Liver (tissue), 9 donors: ENCODE measurements around the gene PTPRS. TPM values are rescaled to one million over a fixed set of nuclear protein-coding genes. Genes with fewer than 3 reads are reported as not detected.

Experiments
- DNase-seq: peaks from one replicate; pipeline ENCODE4 v3.0.0-alpha.2; 2017; ENCODE audit warnings: low spot score
- H3K27ac ChIP-seq, 2 donors: one replicate each; pipeline ENCODE4 v1.7.0; 2013; ENCODE audit warnings: inconsistent platforms in 2 of 2, low read length in 2 of 2, control low read depth in 1 of 2, low read depth in 1 of 2, mild to moderate bottlenecking in 1 of 2
- H3K27me3 ChIP-seq, 4 donors: one replicate each; pipeline versions ENCODE4 v1.6.1 to v1.7.0; 2013; ENCODE audit warnings: low read length in 3 of 4, inconsistent platforms in 1 of 4, mild to moderate bottlenecking in 1 of 4, moderate library complexity in 1 of 4; ENCODE audit not compliant: control insufficient read depth in 4 of 4, insufficient read depth in 4 of 4
- H3K36me3 ChIP-seq, 4 donors: one replicate each; pipeline versions ENCODE4 v1.6.1 to v1.7.0; 2013; ENCODE audit warnings: low read length in 3 of 4, mild to moderate bottlenecking in 3 of 4, low read depth in 1 of 4, moderate library complexity in 1 of 4; ENCODE audit not compliant: control insufficient read depth in 4 of 4, insufficient read depth in 3 of 4
- H3K4me1 ChIP-seq, 4 donors: one replicate each; pipeline versions ENCODE4 v1.6.1 to v1.7.0; 2013; ENCODE audit warnings: low read length in 3 of 4, mild to moderate bottlenecking in 3 of 4, moderate library complexity in 1 of 4; ENCODE audit not compliant: control insufficient read depth in 4 of 4, insufficient read depth in 4 of 4
- H3K4me3 ChIP-seq, 3 donors: one replicate each; pipeline versions ENCODE4 v1.6.1 to v1.7.0; 2013; ENCODE audit warnings: low read length in 3 of 3, control low read depth in 1 of 3, low read depth in 1 of 3, mild to moderate bottlenecking in 1 of 3
- H3K9ac ChIP-seq, 2 donors: one replicate each; pipeline ENCODE4 v1.7.0; 2013; ENCODE audit warnings: low read length in 2 of 2, mild to moderate bottlenecking in 2 of 2, moderate library complexity in 2 of 2, control low read depth in 1 of 2, low read depth in 1 of 2
- H3K9me3 ChIP-seq, 4 donors: one replicate each; pipeline versions ENCODE4 v1.6.1 to v1.7.0; 2013; ENCODE audit warnings: low read length in 3 of 4; ENCODE audit not compliant: control insufficient read depth in 4 of 4
- ATF3 ChIP-seq: IDR thresholded peaks from 2 replicates; pipeline ENCODE4 v1.6.1; 2016; ENCODE audit warnings: antibody characterized with exemption
- EGR1 ChIP-seq, 2 donors: IDR thresholded peaks; 2 replicates each; pipeline ENCODE4 v1.6.1; 2016 to 2018; ENCODE audit warnings: antibody characterized with exemption in 2 of 2, low read depth in 2 of 2
- FOXA2 ChIP-seq: IDR thresholded peaks from 2 replicates; pipeline ENCODE4 v1.6.1; 2016; ENCODE audit warnings: antibody characterized with exemption
- GABPA ChIP-seq, 2 donors: IDR thresholded peaks in 1 of 2; conservative IDR thresholded peaks in 1 of 2; 2 replicates each; pipeline ENCODE4 v1.6.1; 2016; ENCODE audit warnings: antibody characterized with exemption in 2 of 2, mild to moderate bottlenecking in 1 of 2, moderate library complexity in 1 of 2
- HNF4A ChIP-seq, 2 donors: conservative IDR thresholded peaks; 2 replicates each; pipeline ENCODE4 v1.6.1; 2016; ENCODE audit warnings: antibody characterized with exemption in 2 of 2, mild to moderate bottlenecking in 2 of 2
- JUND ChIP-seq, 2 donors: IDR thresholded peaks; 2 replicates each; pipeline ENCODE4 v1.6.1; 2016; ENCODE audit warnings: antibody characterized with exemption in 2 of 2
- MAX ChIP-seq: IDR thresholded peaks from 2 replicates; pipeline ENCODE4 v1.6.1; 2016; ENCODE audit warnings: antibody characterized with exemption
- NR2F2 ChIP-seq: IDR thresholded peaks from 2 replicates; pipeline ENCODE4 v1.6.1; 2016; ENCODE audit warnings: antibody characterized with exemption
- RAD21 ChIP-seq, 2 donors: IDR thresholded peaks; 2 replicates each; pipeline ENCODE4 v1.6.1; 2016; ENCODE audit warnings: antibody characterized with exemption in 2 of 2, mild to moderate bottlenecking in 2 of 2
- REST ChIP-seq: IDR thresholded peaks from 2 replicates; pipeline ENCODE4 v1.6.1; 2016; ENCODE audit warnings: antibody characterized with exemption, mild to moderate bottlenecking
- RXRA ChIP-seq, 2 donors: IDR thresholded peaks; 2 replicates each; pipeline ENCODE4 v1.6.1; 2017 to 2018; ENCODE audit warnings: antibody characterized with exemption in 2 of 2, mild to moderate bottlenecking in 1 of 2
- SP1 ChIP-seq: IDR thresholded peaks from 2 replicates; pipeline ENCODE4 v1.6.1; 2018; ENCODE audit warnings: antibody characterized with exemption, mild to moderate bottlenecking
- TAF1 ChIP-seq: conservative IDR thresholded peaks from 2 replicates; pipeline ENCODE4 v1.6.1; 2016; ENCODE audit warnings: antibody characterized with exemption, mild to moderate bottlenecking
- YY1 ChIP-seq: IDR thresholded peaks from 2 replicates; pipeline ENCODE4 v1.6.1; 2016; ENCODE audit warnings: antibody characterized with exemption, mild to moderate bottlenecking
- WGBS: extraction: QIAGEN DNeasy Blood & Tissue Kit; methylation state at CpG from one replicate; pipeline ENCODE4 v1.1.7; 2013; 5-methylcytosine and 5-hydroxymethylcytosine counted together
- polyA plus RNA-seq, 2 donors: library from polyadenylated mRNA; stranded (reverse) in 1 of 2; unstranded in 1 of 2; fragments of 200-250 nt in 1 of 2; fragments of >200 nt in 1 of 2; fragmentation: Nextera tagmentation in 1 of 2; extraction: Ambion mirVana in 1 of 2; gene quantifications; one replicate each; pipeline versions ENCODE4 v1.2.1 to v1.2.3, GENCODE V29; 2013 to 2015
- total RNA-seq, 2 donors: library from RNA; depleted of rRNA; stranded (reverse); fragments of >200 nt; gene quantifications; one replicate each; pipeline ENCODE4 v1.2.3, GENCODE V29; 2014
- TF ChIP-seq, protein P1 (sequence below): fragments of 150-350 bp; IDR thresholded peaks from 2 replicates; pipeline ENCODE4 v1.5.1; 2017; ENCODE audit warnings: improper control_type of control experiment, low read depth, low read length; ENCODE audit not compliant: missing input control
- TF ChIP-seq, protein P2 (sequence below): IDR thresholded peaks from 2 replicates; pipeline ENCODE4 v1.6.1; 2016; ENCODE audit warnings: antibody characterized with exemption
- donor health status: healthy.
- donor health status: healthy.
- donor health status: healthy.
- donor health status: healthy.
- donor health status: healthy.

The PTPRS gene
- total and polyA plus RNA-seq, 4 donors: 1.3 to 49.7 (median 20.2) TPM

DNA sequence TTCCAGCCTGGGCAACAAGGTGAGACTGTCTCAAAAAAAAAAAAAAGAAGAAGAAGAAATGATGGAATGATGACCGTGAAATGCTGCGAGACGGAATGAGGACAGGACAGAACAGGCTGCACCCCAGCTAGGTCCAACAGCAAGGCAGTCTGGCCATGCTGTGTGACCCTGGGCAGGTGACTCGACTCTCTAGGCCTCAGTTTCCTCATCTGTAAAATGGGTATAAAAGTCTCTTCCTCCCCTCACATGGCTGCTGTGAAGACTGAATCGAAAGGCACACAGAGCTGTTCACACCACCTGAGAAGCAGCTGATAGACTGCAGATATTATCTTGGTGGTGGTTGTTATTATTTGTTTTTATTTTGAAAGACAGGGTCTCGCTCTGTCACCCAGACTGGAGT, 22.3 kb downstream of the PTPRS start:
- no peaks in the 10 kb centered on the region for H3K4me1 ChIP-seq
- 93% methylated on average over 6 of the region's 6 CpGs for WGBS
- H3K9me3 ChIP-seq: no peaks in the 10 kb centered on the region
- TF ChIP-seq, protein P1, sequence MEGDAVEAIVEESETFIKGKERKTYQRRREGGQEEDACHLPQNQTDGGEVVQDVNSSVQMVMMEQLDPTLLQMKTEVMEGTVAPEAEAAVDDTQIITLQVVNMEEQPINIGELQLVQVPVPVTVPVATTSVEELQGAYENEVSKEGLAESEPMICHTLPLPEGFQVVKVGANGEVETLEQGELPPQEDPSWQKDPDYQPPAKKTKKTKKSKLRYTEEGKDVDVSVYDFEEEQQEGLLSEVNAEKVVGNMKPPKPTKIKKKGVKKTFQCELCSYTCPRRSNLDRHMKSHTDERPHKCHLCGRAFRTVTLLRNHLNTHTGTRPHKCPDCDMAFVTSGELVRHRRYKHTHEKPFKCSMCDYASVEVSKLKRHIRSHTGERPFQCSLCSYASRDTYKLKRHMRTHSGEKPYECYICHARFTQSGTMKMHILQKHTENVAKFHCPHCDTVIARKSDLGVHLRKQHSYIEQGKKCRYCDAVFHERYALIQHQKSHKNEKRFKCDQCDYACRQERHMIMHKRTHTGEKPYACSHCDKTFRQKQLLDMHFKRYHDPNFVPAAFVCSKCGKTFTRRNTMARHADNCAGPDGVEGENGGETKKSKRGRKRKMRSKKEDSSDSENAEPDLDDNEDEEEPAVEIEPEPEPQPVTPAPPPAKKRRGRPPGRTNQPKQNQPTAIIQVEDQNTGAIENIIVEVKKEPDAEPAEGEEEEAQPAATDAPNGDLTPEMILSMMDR: no peak
- TF ChIP-seq NR2F2 (no peak), SP1 (no peak), RXRA (IDR thresholded peaks at IDR 0.05) (no peak), RAD21 (IDR thresholded peaks at IDR 0.05) (no peak), ATF3 (no peak), FOXA2 (no peak), YY1 (no peak), EGR1 (IDR thresholded peaks at IDR 0.05; ENCODE audit: low read depth in 2 of 2) (no peak), REST (no peak), TAF1 (no peak), JUND (IDR thresholded peaks at IDR 0.05) (no peak)
- TF ChIP-seq, protein P2, sequence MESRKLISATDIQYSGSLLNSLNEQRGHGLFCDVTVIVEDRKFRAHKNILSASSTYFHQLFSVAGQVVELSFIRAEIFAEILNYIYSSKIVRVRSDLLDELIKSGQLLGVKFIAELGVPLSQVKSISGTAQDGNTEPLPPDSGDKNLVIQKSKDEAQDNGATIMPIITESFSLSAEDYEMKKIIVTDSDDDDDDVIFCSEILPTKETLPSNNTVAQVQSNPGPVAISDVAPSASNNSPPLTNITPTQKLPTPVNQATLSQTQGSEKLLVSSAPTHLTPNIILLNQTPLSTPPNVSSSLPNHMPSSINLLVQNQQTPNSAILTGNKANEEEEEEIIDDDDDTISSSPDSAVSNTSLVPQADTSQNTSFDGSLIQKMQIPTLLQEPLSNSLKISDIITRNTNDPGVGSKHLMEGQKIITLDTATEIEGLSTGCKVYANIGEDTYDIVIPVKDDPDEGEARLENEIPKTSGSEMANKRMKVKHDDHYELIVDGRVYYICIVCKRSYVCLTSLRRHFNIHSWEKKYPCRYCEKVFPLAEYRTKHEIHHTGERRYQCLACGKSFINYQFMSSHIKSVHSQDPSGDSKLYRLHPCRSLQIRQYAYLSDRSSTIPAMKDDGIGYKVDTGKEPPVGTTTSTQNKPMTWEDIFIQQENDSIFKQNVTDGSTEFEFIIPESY: no peak
- H3K9ac ChIP-seq: no peak overlapping the region
- no peak overlapping the region for H3K27ac ChIP-seq
- no peak for DNase-seq
- peaks cover 0 to 3% (median 1%) of the 10 kb centered on the region in 4 donors for H3K27me3 ChIP-seq
- no peak overlapping the region for H3K4me3 ChIP-seq
- H3K36me3 ChIP-seq: no peaks in the 10 kb centered on the region

DNA sequence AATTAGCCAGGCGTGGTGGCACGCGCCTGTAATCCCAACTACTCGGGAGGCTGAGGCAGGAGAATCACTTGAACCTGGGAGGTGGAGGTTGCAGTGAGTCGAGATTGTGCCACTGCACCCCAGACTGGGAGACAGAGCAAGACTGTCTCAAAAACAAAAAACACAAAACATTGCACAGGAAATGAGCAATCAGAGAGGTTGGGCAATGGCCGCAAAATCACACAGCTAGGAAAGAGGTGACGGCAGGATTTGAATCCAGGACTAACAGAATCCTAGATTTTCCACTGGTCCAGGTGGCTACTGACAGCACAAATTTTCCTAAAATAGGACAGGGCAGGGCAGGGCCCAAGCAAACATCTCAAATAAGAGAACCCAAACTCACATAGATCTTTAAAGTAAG, 23.3 kb downstream of the PTPRS start:
- TF ChIP-seq MAX (no peak), RAD21 (IDR thresholded peaks at IDR 0.05) (no peak), REST (no peak), FOXA2 (no peak), SP1 (no peak), GABPA (IDR thresholded peaks at IDR 0.05 in 1 of 2, conservative IDR thresholded peaks at IDR 0.05 in 1 of 2) (no peak), HNF4A (conservative IDR thresholded peaks at IDR 0.05) (no peak), TAF1 (no peak), EGR1 (IDR thresholded peaks at IDR 0.05; ENCODE audit: low read depth in 2 of 2) (no peak), YY1 (no peak), RXRA (IDR thresholded peaks at IDR 0.05) (no peak), NR2F2 (no peak)
- TF ChIP-seq, protein P2: no peak
- Histone ChIP-seq H3K27ac (no peak overlapping the region), H3K27me3 (peaks cover 0 to 3% (median 1%) of the 10 kb centered on the region in 4 donors), H3K4me3 (no peak overlapping the region), H3K4me1 (no peaks in the 10 kb centered on the region), H3K36me3 (no peaks in the 10 kb centered on the region), H3K9me3 (no peaks in the 10 kb centered on the region), H3K9ac (no peak overlapping the region)
- WGBS: 79% methylated on average over 7 of the region's 7 CpGs
- DNase-seq: no peak
